Measurements from ENCODE around the gene ICE2.

DNA sequence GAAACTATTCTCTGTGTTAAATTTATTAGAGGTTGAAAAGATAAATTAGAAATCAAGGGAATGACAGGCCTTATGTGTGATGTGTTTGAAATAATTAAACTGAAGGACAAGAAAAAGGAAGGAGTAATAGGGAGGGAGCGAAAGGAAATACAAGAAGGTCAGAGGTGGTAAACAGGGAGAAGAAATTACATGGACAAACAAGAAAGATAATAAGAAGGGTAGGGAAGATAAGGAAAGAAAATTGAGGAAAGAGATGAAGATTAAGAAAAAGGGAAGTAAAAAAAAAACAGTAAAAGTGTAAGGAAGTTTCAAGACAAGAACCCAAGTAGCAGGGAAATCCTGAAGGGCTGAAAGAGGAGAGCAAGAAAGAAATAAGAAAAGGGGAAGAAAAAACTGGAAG, 54.9 kb downstream of the ICE2 start:
- TF ChIP-seq, protein P1, sequence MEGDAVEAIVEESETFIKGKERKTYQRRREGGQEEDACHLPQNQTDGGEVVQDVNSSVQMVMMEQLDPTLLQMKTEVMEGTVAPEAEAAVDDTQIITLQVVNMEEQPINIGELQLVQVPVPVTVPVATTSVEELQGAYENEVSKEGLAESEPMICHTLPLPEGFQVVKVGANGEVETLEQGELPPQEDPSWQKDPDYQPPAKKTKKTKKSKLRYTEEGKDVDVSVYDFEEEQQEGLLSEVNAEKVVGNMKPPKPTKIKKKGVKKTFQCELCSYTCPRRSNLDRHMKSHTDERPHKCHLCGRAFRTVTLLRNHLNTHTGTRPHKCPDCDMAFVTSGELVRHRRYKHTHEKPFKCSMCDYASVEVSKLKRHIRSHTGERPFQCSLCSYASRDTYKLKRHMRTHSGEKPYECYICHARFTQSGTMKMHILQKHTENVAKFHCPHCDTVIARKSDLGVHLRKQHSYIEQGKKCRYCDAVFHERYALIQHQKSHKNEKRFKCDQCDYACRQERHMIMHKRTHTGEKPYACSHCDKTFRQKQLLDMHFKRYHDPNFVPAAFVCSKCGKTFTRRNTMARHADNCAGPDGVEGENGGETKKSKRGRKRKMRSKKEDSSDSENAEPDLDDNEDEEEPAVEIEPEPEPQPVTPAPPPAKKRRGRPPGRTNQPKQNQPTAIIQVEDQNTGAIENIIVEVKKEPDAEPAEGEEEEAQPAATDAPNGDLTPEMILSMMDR (IDR thresholded peaks at IDR 0.05; ENCODE audit: low read depth, low read length, missing input control): no peak
- TF ChIP-seq YY1 (IDR thresholded peaks at IDR 0.05): no peak
- TF ChIP-seq, protein P2, sequence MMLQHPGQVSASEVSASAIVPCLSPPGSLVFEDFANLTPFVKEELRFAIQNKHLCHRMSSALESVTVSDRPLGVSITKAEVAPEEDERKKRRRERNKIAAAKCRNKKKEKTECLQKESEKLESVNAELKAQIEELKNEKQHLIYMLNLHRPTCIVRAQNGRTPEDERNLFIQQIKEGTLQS (IDR thresholded peaks at IDR 0.05): no peak
- TF ChIP-seq SP1 (IDR thresholded peaks at IDR 0.05): no peak
- TF ChIP-seq, protein P3, sequence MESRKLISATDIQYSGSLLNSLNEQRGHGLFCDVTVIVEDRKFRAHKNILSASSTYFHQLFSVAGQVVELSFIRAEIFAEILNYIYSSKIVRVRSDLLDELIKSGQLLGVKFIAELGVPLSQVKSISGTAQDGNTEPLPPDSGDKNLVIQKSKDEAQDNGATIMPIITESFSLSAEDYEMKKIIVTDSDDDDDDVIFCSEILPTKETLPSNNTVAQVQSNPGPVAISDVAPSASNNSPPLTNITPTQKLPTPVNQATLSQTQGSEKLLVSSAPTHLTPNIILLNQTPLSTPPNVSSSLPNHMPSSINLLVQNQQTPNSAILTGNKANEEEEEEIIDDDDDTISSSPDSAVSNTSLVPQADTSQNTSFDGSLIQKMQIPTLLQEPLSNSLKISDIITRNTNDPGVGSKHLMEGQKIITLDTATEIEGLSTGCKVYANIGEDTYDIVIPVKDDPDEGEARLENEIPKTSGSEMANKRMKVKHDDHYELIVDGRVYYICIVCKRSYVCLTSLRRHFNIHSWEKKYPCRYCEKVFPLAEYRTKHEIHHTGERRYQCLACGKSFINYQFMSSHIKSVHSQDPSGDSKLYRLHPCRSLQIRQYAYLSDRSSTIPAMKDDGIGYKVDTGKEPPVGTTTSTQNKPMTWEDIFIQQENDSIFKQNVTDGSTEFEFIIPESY (IDR thresholded peaks at IDR 0.05): no peak
- no peak for TF ChIP-seq GABPA (IDR thresholded peaks at IDR 0.05 in 1 of 2, conservative IDR thresholded peaks at IDR 0.05 in 1 of 2)
- TF ChIP-seq, protein P4, sequence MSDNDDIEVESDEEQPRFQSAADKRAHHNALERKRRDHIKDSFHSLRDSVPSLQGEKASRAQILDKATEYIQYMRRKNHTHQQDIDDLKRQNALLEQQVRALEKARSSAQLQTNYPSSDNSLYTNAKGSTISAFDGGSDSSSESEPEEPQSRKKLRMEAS (IDR thresholded peaks at IDR 0.05): no peak
- TF ChIP-seq RAD21 (IDR thresholded peaks at IDR 0.05): no peak
- TF ChIP-seq TAF1 (conservative IDR thresholded peaks at IDR 0.05): no peak
- TF ChIP-seq FOXA2 (IDR thresholded peaks at IDR 0.05): no peak
- TF ChIP-seq, protein P5, sequence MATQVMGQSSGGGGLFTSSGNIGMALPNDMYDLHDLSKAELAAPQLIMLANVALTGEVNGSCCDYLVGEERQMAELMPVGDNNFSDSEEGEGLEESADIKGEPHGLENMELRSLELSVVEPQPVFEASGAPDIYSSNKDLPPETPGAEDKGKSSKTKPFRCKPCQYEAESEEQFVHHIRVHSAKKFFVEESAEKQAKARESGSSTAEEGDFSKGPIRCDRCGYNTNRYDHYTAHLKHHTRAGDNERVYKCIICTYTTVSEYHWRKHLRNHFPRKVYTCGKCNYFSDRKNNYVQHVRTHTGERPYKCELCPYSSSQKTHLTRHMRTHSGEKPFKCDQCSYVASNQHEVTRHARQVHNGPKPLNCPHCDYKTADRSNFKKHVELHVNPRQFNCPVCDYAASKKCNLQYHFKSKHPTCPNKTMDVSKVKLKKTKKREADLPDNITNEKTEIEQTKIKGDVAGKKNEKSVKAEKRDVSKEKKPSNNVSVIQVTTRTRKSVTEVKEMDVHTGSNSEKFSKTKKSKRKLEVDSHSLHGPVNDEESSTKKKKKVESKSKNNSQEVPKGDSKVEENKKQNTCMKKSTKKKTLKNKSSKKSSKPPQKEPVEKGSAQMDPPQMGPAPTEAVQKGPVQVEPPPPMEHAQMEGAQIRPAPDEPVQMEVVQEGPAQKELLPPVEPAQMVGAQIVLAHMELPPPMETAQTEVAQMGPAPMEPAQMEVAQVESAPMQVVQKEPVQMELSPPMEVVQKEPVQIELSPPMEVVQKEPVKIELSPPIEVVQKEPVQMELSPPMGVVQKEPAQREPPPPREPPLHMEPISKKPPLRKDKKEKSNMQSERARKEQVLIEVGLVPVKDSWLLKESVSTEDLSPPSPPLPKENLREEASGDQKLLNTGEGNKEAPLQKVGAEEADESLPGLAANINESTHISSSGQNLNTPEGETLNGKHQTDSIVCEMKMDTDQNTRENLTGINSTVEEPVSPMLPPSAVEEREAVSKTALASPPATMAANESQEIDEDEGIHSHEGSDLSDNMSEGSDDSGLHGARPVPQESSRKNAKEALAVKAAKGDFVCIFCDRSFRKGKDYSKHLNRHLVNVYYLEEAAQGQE (IDR thresholded peaks at IDR 0.05): no peak

Data from liver (tissue), 3 donors.